Measurements from ENCODE around the gene B3GALT5. TPM values are rescaled to one million over a fixed set of nuclear protein-coding genes. Genes with fewer than 3 reads are reported as not detected.

Gene B3GALT5
- total and polyA plus RNA-seq, 8 donors: 0.12 to 8.3 (median 2.7) TPM; not detected in 1

- intact Hi-C loops (cut with DNase I; ENCODE audit: low total_unique reads): no loop called here
- no peaks in the 10 kb centered on the region for H3K36me3 ChIP-seq
- 85 to 93% (median 92%) methylated on average over 10 of the region's 10 CpGs for WGBS, 5 donors
Observed at GRCh38 chr21:39663066-39663465, 50.3 kb downstream of the B3GALT5 start.

DNA sequence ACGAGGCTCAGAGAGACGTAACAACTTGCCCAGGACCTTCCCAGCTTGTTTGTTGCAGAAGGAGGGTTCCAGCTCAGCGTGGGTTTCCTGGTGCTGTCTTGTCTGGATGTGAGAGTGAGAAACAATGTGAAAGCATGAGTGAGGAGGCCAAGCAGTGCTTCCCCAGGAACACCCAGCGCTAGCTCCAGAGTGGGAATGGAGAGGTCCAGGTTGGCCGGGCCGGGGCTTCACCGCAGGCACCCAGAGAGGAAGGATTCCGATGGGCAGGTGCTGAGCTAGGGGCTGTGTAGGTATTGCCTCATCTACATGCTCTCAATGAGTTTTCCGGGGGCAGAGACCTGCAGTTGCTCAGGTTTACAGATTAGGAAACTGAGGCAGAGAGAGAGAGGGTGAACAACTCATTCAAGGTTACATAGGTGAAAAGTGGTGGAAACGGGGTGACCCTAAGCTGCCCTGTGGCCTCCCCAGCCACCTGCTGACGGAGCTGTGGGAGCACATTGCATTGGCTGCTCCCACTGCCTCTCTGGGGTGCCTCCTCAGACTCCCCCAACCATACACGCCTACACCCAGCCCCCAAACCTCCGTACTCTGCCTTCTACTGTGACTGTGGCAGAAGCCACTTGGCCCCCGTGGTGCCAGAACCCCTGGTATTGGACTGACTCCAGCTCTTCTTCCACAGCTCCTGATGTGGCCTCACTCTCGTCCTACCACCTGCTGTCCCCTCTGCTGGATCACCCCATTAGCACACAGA, 51.2 kb downstream of the B3GALT5 start:
- Histone ChIP-seq H3K4me1 (peaks cover 0 to 25% (median 15%) of the 10 kb centered on the region in 4 donors), H3K4me3 (no peak overlapping the region), H3K27me3 (no peaks in the 10 kb centered on the region), H3K9me3 (no peaks in the 10 kb centered on the region), H3K27ac (no peak overlapping the region), H3K36me3 (no peaks in the 10 kb centered on the region)
- intact Hi-C loops (cut with DNase I; ENCODE audit: low total_unique reads): no loop called here
- no peak for DNase-seq
- TF ChIP-seq, protein P1, sequence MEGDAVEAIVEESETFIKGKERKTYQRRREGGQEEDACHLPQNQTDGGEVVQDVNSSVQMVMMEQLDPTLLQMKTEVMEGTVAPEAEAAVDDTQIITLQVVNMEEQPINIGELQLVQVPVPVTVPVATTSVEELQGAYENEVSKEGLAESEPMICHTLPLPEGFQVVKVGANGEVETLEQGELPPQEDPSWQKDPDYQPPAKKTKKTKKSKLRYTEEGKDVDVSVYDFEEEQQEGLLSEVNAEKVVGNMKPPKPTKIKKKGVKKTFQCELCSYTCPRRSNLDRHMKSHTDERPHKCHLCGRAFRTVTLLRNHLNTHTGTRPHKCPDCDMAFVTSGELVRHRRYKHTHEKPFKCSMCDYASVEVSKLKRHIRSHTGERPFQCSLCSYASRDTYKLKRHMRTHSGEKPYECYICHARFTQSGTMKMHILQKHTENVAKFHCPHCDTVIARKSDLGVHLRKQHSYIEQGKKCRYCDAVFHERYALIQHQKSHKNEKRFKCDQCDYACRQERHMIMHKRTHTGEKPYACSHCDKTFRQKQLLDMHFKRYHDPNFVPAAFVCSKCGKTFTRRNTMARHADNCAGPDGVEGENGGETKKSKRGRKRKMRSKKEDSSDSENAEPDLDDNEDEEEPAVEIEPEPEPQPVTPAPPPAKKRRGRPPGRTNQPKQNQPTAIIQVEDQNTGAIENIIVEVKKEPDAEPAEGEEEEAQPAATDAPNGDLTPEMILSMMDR (IDR thresholded peaks at IDR 0.05): no peak
- no peak for TF ChIP-seq POLR2A (IDR thresholded peaks at IDR 0.05)
- no peak for TF ChIP-seq POLR2AphosphoS5 (IDR thresholded peaks at IDR 0.05)
- TF ChIP-seq EP300 (IDR thresholded peaks at IDR 0.05): no peak
- 88 to 93% (median 92%) methylated on average over 15 of the region's 15 CpGs for WGBS, 5 donors

More at GRCh38 chr21:39663066-39663465, 50.3 kb downstream of the B3GALT5 start:
- TF ChIP-seq POLR2A (IDR thresholded peaks at IDR 0.05) (no peak), EP300 (IDR thresholded peaks at IDR 0.05) (no peak), POLR2AphosphoS5 (IDR thresholded peaks at IDR 0.05) (no peak)
- TF ChIP-seq, protein P1 (IDR thresholded peaks at IDR 0.05): no peak
- H3K27ac ChIP-seq: no peak overlapping the region
- no peaks in the 10 kb centered on the region for H3K9me3 ChIP-seq
- no peak for DNase-seq
- peaks cover 0 to 26% (median 15%) of the 10 kb centered on the region in 4 donors for H3K4me1 ChIP-seq
- no peak overlapping the region for H3K4me3 ChIP-seq
- H3K27me3 ChIP-seq: no peaks in the 10 kb centered on the region

- H3K9me3 ChIP-seq: no peaks in the 10 kb centered on the region
- TF ChIP-seq POLR2AphosphoS5 (IDR thresholded peaks at IDR 0.05) (no peak), POLR2A (IDR thresholded peaks at IDR 0.05) (no peak), EP300 (IDR thresholded peaks at IDR 0.05) (no peak)
- TF ChIP-seq, protein P1 (IDR thresholded peaks at IDR 0.05): no peak
- no peak for DNase-seq
- 90 to 96% (median 95%) methylated on average over 12 of the region's 12 CpGs for WGBS, 5 donors
- H3K4me3 ChIP-seq: no peak overlapping the region
- H3K4me1 ChIP-seq: peaks cover 0 to 25% (median 15%) of the 10 kb centered on the region in 4 donors
- H3K27me3 ChIP-seq: no peaks in the 10 kb centered on the region
- no peak overlapping the region for H3K27ac ChIP-seq
- intact Hi-C loops (cut with DNase I; ENCODE audit: low total_unique reads): no loop called here
- no peaks in the 10 kb centered on the region for H3K36me3 ChIP-seq
Observed at GRCh38 chr21:39664586-39664985, 51.8 kb downstream of the B3GALT5 start.

DNA sequence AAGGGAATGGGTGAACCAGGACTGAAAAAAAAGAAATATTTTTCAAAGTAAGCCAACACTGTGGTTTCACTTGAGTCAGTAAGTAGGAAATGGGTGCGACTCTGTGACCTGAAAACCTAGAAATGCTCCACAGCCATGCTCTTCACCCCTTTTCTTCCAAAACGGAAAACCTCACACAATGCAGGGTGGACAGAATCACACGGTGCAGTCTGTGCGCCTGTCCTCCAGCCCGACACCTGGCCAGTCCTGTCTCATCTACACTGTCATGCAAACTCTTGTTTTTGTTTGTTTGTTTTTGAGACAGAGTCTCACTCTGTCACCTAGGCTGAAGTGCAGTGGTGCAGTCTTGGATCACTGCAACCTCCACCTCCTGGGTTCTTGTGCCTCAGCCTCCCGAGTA, 53.3 kb downstream of the B3GALT5 start:
- WGBS, 5 donors: 90 to 98% (median 95%) methylated on average over 6 of the region's 6 CpGs
- H3K27me3 ChIP-seq: no peaks in the 10 kb centered on the region
- intact Hi-C loops (cut with DNase I; ENCODE audit: low total_unique reads): no loop called here
- H3K36me3 ChIP-seq: no peaks in the 10 kb centered on the region
- H3K27ac ChIP-seq: no peak overlapping the region
- TF ChIP-seq EP300 (IDR thresholded peaks at IDR 0.05) (no peak), POLR2A (IDR thresholded peaks at IDR 0.05) (no peak), POLR2AphosphoS5 (IDR thresholded peaks at IDR 0.05) (no peak)
- TF ChIP-seq, protein P1 (IDR thresholded peaks at IDR 0.05): no peak
- no peak for DNase-seq
- no peak overlapping the region for H3K4me3 ChIP-seq
- H3K4me1 ChIP-seq: peaks cover 0 to 20% (median 3%) of the 10 kb centered on the region in 4 donors
- H3K9me3 ChIP-seq: no peaks in the 10 kb centered on the region
